C4-2B (cell line): Measurements from ENCODE around the gene EXOSC3.

Experiments
- H3K27ac ChIP-seq: fragments of 450-650 bp; 2 replicates; pipeline ENCODE4 v1.5.1; 2017
- ZFX ChIP-seq: fragments of 450-650 bp; IDR thresholded peaks from 2 replicates; pipeline ENCODE4 v1.6.1; 2017
- TF ChIP-seq, protein P1 (sequence below): fragments of 450-650 bp; conservative IDR thresholded peaks from 2 replicates; pipeline ENCODE4 v1.5.1; 2017; ENCODE audit warnings: mild to moderate bottlenecking

The EXOSC3 gene

GRCh38 chr9:37790096-37790495, 5.2 kb upstream of the EXOSC3 start:
- TF ChIP-seq ZFX = no peak
- TF ChIP-seq, protein P1, sequence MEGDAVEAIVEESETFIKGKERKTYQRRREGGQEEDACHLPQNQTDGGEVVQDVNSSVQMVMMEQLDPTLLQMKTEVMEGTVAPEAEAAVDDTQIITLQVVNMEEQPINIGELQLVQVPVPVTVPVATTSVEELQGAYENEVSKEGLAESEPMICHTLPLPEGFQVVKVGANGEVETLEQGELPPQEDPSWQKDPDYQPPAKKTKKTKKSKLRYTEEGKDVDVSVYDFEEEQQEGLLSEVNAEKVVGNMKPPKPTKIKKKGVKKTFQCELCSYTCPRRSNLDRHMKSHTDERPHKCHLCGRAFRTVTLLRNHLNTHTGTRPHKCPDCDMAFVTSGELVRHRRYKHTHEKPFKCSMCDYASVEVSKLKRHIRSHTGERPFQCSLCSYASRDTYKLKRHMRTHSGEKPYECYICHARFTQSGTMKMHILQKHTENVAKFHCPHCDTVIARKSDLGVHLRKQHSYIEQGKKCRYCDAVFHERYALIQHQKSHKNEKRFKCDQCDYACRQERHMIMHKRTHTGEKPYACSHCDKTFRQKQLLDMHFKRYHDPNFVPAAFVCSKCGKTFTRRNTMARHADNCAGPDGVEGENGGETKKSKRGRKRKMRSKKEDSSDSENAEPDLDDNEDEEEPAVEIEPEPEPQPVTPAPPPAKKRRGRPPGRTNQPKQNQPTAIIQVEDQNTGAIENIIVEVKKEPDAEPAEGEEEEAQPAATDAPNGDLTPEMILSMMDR = no peak
- no peak overlapping the region for H3K27ac ChIP-seq

DNA sequence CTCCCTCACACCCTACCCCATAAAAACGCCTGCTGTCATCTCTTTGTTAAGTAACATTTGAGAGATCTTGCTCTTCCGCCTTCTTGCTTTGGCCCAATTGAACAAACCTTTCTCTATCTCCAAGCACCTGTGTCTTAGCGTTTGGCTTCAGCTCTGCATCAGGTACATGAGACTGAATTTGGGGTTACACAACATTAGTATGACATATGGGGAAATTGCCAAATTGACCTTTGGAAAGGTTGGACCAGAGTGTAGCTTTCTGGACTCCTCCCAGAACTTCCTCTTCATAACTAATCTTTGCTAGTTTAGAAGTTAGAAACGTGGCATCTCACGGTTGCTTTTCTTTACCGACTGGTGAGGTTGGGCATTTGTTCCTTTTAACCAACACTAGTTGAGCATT, 3.5 kb upstream of the EXOSC3 start:
- H3K27ac ChIP-seq = no peak overlapping the region
- no peak for TF ChIP-seq ZFX
- TF ChIP-seq, protein P1 = no peak

DNA sequence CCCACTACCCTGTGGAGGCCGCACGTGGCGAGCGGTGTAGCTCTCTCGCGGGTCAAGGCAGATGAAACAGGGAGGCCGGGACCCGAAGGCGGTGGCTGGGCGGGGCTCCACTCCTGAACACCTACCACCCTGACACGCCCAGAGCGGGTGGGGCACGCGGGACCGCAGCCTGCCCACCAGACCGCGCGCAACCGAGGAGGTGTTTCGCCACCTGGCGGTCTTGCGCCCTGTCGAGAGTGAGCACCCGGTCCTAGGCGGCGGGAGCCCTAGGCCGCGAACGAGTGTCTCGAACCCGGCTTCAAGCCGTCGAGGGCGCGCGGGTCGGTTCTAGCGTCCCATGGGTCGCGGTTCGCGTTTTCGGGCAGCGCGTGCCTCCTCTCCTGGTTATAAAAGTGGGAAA, 2.2 kb upstream of the EXOSC3 start:
- H3K27ac ChIP-seq = no peak overlapping the region
- TF ChIP-seq, protein P1 = no peak
- TF ChIP-seq ZFX = no peak

DNA sequence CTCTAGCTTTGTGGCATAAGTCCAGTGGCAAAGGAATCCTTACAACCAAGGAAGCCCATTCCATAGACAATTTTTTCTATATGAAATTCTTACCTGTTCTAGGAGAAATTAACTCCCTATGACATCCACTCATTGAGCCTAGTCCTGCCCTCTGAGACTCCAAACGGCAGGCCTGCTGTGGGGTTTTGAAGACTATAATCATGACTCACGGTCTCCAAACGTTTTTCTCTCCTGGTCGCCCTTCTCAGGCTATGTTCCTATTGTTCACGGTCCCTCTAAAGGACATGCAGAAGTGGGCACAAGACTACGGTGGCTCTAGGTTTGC, 611 bp downstream of the EXOSC3 start:
- H3K27ac ChIP-seq = peak overlapping the region; percentile 83

DNA sequence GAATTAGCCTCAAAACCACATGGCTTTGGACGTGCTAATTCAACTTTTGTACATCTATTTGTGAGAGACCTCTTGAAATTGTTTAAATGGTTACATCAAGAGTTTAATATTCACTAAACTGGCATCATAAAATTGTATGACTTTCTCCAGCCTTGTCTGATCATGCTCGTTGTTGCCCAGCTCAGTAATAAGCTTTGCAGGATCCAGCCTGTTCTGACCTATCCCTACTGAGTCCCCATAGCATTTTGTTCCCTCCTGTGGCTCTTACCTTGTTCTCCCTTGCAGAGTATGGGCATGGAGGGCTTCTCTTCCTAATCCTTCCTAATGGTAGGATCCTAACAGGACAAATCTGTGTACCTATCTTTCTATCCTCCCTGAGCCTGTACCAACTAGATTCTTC, 6.3 kb downstream of the EXOSC3 start:
- TF ChIP-seq ZFX = no peak
- TF ChIP-seq, protein P1 = no peak
- no peak overlapping the region for H3K27ac ChIP-seq

More for the DNA sequence above, 611 bp downstream of the EXOSC3 start:
- no peak for TF ChIP-seq ZFX
- TF ChIP-seq, protein P1 = no peak

- no peak for TF ChIP-seq ZFX
- TF ChIP-seq, protein P1 = no peak
- H3K27ac ChIP-seq = no peak overlapping the region
Measured at GRCh38 chr9:37776328-37776727, 8.5 kb downstream of the EXOSC3 start.

DNA sequence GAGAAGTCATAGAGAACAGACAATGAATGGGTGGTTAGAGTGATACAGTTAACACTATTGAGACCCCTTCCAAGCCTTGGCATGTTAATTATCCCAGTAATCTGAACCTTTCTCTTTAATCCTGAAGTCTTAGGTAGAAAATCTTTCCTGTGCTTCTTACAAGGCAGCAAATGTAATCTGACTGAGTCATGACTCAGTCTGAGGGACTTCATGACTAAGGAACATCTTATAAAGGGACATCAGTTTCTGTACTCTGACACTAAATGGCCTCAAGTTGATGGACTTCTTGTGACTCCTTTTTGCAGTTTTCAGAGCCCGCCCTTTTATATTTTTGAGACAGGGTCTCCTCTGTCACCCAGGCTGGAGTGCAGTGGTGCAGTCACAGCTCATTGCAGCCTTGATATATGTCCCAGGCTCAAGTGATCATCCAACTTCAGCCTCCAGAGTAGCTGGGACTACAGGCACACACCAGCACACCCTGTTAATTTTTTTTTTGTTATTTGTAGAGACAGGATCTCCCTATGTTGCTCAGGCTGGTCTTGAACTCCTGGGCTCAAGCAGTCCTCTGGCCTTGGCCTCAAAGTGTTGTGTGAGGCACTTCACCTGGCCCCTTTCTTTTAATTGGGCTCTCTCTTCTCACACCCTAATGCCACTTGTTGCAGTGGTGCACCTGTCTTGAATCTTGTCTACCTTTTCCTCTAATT, 9.5 kb downstream of the EXOSC3 start:
- TF ChIP-seq ZFX = no peak
- TF ChIP-seq, protein P1 = no peak
- no peak overlapping the region for H3K27ac ChIP-seq
